ENCODE results near the gene ENOX1.
A peak's percentile ranks its signal among the peaks of the same experiment; 100 is the strongest.

ENOX1 gene

DNA sequence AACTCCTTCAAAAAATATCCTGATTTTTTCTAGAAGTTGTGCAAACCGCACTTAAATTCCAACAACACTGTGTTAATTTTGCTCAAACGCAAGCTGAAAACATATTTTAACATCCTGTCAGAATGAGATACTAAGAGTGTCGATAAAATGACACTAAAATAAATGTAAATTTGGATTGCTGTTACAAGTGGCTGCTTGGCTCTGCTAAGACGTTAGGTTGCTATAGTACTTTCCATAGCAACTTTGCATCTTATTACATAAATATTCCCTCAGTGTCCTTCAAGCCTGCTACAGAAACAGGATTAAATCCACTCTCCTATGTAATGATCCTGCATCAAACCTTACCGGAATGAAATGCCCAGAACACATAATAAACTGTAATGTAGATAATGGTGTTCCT lies 471.2 kb downstream of the ENOX1 start:
- DNase-seq (ENCODE audit: low read depth), result no peak

DNA sequence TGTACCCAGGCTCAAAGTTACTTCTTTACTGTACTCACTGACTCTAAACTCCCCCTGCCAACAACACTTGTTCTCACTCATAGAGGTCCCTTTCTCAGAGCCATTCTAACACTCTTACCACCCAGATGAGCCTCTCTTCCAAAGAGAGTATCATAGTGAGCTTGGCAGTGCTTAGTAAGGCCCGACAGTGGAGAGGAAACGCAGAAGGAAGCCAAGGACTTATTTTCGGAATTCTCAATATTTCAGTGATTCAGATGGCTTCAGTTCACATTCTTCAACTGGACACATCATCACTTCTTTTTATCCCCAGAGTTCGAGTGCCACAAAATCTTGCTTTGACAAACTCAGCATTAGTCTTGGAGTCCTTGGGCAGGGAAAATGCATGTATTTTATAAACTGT lies 477.5 kb downstream of the ENOX1 start:
- DNase-seq (ENCODE audit: low read depth), result no peak

DNA sequence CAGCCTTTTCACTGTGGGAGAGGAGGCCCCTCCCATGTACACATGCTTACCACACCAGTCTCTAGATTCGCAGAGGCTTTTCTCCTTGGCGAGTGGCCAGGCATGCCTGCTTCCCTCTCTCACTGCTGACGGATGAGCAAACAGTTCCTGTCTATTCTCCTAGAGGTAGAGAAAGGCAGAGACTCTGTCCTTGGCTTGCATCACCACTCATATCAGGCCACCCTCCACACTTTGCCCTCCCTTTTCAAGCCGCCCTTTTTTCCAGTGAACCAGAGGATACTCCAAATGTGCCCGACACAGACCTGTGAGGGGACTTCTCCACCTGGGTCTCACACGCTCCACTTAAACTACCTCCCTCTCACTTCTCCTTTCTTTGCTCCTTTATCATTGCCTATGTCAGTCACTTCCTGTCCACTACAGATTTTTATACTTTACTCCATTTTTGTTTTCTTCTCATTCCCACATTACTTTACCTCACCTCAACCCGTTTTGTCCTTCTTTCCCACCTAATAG lies 478.8 kb downstream of the ENOX1 start:
- peak; percentile 71 for DNase-seq (ENCODE audit: low read depth)

DNA sequence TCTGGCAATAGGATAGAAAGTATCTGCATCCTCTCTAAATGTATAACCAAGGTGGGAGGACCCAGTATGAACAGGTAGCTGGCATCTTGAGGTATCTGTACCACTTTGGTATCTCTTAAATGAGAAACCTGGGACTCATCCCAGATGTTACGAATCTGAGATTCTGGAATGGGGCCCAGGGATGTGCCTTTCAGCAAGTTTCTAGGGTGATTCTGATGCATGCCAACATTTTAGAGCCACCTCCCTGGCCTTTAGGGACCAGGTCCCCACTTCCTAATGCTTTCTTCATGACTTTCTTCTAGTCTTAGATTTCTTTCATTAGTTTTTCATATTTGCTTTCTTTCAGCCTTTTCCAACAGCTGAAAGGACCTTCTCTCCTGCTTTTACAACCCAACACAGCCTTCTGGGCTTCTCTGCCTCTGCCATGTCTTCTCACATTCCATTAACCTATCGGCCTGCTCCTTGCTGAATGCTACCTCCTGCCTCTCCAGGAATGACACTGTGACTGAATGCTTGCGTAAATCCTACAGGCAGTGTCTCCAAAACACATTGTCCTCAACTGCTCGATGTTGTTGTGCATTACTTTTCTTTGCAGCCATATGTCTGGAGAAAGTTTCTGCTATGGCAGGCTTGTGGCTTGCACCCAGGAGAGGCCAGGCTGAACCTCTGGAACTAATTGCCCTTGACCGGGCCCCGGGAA lies 479.4 kb downstream of the ENOX1 start:
- DNase-seq (ENCODE audit: low read depth), result no peak

DNA sequence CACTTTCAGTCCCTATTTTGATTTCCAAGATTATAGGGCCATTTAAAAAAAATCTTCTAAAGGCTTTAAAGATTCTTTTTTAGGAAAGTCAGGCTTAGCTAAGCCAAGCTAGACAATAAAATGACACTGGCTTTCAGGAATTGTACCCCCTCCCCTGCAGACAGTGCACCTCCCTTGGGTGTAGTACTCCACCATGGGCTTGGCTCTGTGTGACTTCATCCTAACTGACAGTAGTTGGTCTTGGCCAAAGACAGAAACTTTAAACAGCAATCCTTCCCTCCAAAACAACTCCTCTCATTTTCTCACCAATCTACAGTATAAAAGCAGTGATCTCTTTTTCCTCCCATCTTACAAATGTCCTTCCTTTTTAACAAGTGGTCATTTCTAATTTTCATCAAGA lies 480.4 kb downstream of the ENOX1 start:
- DNase-seq (ENCODE audit: low read depth), result no peak

DNA sequence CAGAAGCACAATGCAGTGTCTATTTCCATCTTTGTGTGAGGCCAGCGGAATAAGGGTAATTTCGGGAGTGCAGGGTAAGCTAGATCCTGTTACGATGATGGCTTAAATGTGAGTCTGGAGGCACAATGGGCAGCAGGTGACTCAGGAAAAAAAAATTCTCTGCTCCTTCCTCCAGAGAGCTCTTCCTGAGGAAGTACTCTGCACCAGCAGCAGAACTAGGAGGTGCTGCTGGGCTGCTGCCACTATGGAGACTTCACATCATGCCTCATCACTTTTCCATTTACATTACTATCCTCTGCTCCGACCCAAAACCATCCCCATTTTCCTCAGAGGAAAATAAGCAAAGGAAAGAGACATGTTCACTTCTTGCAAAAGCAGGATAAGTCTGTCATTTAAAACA lies 481.4 kb downstream of the ENOX1 start:
- DNase-seq (ENCODE audit: low read depth), result no peak

DNA sequence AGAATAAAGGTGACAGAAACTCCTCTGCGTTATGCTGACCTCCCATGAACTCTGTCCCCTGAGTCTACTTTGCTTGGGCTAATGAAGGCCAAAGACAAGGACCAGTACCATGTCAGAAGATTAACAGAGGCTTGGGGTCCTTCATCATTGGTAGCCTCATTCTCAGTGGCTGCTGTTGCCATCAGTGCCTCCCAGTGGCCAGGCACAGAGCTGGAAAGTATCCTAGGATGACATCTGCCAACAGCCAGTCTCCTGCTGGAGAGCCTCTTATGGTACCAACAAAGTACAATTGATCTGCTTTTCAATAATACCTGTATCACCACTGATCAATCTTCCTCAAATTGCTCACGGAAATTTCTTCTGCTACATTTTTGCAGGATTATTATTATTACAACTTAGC lies 481.8 kb downstream of the ENOX1 start:
- no peak for DNase-seq (ENCODE audit: low read depth)

DNA sequence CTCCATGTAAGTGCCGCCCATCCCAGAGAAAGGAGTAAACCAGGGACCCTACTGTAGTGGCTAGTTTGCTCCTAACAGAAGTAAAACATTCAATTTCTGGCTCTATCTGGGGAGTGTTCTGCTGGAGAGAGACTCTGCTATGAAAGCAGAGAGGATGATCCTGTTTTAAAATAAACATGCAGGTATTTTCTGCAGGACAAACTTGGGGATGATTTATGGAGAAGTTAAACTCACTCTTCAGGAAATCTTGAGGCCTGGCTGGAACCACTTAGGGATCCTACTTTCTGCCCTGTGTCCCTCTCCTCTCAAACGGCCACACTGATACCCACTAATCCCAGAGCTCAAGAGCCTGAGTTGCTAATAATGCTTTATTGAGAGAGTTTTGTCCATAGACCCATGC lies 482.3 kb downstream of the ENOX1 start:
- no peak for DNase-seq (ENCODE audit: low read depth)

DNA sequence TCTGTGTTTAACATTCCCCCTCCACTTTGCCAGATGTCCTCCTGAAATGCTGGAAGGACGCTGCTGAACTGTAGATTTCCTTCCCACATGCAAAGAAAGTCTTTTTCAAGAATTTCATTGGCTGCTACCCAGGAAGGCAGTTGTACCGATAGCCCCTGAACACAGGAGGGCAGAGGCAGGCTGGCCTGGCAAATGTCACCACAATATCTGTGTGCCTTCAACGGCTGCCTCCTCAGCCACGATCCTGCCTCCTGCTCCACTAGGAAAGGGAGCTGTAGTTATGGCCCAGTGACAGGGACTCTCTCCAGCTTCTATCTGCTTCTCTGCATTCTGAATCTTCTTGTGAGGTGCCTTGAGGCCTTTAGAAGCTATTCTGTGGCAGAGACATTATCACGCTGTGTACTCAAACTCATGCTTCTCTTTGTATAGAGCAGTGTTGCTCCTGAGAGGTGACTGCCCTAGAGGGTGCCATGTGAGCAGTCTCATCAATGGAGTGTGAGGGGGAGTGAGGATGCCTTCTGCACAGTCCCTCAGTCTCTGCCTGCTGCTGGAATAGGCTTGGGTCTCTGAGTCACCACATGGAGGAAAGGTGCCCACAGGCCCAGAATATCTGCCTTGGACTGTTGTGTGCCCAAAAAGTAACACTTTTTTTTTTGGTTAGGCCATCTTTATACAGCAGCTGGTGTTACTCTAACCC lies 483.6 kb downstream of the ENOX1 start:
- DNase-seq (ENCODE audit: low read depth), result no peak

DNA sequence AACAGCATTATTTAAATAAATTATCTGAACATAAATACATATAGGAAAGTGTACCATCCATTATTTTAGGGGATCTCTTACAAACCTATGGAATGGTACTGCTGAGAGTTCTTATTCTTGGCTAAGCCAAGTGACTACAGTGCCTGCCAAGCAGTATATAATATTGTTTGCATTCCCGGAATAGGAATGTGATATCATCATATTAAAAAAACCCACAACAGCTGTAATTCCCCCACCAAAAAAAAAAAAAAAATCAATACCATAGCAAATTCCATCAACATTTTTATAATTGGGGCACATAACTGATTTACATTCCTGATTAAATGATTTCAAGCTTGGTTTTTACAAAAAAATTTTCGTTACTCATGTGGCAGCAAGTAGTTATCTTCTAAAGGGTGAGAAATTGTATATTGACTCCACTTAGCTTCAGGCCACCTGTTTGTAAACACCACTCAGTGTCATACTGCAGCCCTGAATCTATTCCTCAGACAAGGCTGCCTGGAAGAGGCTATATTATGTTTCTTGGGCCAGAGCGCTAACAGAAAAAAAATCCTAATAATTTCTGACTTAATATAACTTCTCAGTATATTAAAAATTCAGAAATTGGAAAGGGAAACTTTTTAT lies 485.3 kb downstream of the ENOX1 start:
- no peak for DNase-seq (ENCODE audit: low read depth)

DNA sequence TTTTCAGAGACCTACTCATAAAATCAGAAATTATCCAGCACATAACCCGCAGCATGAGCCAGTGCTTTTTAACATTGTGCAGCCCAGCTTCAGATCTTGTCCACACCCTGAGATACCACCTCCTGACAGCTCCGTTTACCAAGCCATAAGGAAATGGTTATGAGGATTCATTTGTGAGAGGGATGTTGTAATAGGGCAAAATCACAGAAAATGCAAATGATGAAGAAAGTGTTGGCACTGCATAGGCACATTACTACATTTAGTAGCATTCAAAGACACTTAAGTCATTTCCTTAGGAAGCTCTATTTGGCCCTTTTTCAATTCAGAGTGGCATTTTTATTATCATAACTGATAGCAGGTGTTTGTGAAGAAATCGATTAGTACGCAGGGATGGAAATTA lies 485.9 kb downstream of the ENOX1 start:
- no peak for DNase-seq (ENCODE audit: low read depth)

DNA sequence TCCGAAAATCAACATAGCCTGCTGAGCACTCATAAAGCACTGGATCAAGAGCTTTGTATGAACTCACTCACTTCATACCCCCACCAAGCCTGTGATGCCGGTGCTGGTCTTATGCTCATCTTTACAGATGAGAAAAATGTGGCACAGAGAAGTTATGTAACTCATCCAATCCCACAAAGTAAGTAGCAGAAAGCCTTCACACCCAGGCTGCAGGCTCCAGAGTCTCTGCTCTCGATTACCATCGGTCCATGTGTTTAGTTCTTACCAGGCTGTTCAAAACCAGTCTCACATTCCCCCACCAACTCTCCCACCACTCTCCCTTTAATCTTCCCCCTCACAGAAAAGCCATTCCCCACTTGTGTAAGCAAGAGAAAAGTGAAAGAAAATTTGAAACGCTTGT lies 487.4 kb downstream of the ENOX1 start:
- DNase-seq (ENCODE audit: low read depth), result no peak

DNA sequence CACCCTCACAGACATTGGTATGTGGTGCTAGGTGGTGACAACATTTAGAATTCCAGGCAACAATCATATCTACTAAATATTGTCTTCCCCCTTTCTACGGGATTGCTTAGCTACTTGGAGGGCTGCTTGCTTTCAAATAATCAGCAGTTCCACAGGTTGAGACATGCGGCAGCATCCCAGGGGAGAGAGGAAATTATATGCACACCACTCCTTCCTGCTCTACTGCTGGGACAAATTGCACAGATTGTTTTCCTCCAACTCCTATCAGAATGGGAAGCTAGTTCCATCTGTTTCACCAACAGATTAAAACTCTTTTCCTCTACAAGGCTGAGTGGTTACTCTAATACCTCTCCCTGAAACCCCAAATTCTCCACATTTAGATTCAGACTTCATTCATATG lies 488.0 kb downstream of the ENOX1 start:
- DNase-seq (ENCODE audit: low read depth), result no peak

DNA sequence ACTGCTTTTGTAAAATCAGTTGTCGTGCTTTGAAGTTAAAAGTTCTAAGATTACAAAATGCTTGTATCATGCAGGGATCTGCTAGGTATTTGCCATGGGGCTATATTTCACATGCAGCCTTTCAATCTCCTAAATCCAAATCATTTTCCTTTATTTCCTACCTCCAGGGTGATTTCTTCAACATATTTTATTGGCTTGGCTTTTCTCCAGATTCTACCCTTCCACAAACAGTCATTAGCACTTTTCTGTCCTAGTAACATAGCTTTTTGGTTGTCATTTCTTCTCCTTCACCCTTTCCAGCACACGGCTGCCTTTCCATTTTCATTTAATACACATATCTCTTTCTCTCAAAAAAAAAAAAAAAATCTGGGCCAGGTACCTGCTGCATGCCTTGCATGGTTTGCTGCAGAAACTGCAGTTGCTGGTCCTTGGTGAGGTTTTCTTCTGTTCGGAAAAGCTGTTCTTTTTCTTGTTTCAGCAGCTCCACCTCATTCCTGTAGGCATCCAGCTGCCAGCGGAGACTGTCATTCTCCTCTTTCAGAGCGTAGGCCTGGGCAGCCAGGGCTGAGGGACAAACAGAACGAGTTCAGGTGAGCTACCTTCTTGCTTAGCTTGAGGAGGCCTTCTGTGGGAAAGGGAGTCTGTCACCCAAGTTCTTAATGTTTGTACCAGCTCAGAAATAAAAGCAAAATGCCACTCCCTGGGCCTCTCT lies 488.6 kb downstream of the ENOX1 start:
- no peak for DNase-seq (ENCODE audit: low read depth)

DNA sequence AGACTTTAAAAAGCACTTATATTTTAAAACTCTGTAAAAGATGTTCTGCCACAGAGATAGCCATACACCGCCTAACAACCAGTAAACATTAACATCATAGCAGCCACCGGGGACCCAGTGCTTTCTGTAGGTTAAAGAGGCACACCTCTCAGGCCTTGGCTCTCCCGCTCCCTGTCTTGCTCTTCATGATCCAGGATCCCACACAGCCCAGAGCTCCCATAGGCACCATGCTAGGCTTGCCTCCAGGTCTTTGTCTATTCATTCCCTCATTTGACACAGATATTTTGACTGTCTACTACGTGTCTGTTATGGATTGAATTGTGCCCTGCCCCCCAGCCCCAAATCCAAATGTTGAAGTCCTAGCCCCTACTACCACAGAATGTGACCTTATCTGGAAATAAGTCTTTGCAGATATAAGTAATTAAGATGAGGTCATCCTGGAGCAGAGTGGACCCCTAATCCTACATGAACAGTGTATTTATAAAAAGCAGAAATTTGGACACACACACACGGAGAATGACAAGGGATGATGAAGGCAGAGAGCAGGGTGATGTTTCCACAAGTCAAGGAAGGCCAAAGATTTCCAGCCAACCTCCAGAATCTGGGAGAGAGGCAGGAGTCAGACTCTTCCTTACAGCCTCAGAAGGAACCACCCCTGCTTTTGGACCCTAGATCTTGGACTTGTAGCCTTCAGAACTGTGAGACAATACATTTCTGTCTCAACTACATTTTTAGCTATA lies 490.8 kb downstream of the ENOX1 start:
- DNase-seq (ENCODE audit: low read depth), result no peak

DNA sequence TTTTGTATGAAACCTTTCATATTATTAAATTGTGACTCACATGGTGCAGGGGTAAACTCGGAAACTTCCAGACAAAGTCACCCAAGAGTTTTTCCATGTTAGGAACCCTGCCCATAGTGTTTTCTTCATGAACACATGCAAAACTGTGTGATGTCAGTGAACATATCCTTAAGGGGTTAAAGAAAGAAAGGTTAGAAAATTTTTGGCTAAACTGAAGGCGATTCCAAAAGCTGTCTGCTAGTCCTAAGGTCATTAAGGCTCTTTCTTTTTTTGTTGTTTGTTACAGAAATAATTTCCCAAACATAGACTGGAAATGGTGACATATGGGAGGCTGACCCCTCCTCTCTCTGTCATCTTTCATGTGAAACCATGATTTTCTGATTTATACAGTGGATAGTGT lies 491.5 kb downstream of the ENOX1 start:
- no peak for DNase-seq (ENCODE audit: low read depth)

DNA sequence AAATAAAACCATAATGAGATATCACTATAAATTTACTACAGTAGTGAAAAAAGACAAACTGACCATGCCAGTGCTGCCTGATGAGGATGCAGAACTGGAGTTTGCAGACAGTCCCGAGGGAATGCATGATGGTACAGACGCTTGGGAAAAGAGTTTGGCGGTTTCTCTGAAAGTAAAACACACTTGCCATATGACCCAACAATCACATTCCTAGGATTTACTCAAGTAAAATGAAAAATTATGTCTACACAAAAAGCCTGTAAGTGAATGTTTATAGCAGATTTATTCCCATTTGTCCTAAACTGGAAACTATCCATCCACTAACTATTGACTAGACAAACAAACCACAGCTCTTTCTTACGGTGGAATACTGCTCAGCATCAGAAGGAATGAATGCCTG lies 492.4 kb downstream of the ENOX1 start:
- DNase-seq (ENCODE audit: low read depth), result no peak

DNA sequence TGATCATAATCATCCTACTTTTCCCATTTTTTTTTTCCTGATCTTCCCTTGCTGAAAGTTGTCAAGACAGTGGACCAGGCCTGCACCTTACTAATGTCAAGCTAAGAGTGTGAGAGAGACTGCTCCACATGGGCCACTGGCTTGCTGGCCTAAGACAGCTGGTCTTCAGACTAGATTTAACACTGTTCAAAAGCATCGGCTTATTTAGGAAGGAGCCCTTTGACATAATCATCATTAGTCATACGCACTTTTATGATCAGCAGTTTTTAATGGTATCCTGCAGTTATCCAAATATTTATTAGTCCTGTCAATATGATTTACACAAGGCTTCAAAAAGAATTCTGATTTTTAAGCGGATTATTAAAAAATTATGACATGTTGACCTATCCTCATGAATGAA lies 492.8 kb downstream of the ENOX1 start:
- DNase-seq (ENCODE audit: low read depth), result no peak

DNA sequence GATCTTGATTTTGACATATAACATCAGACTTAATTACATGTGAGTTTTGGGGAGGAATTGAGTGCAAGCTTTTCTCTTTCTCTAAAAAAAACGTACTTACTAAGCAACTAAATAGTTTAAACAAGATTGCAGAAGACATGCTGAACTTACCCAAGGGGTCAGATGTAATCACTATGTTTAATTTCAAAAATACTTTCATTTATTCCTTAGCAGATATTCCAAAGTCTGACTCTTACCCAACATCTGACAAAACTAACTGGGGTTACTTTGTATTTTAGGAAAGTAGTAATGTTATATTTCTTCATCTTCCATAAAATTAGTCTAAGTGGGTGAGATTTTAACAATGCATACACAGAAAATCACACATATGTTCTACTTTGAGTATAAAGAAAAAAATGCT lies 493.2 kb downstream of the ENOX1 start:
- DNase-seq (ENCODE audit: low read depth), result no peak

DNA sequence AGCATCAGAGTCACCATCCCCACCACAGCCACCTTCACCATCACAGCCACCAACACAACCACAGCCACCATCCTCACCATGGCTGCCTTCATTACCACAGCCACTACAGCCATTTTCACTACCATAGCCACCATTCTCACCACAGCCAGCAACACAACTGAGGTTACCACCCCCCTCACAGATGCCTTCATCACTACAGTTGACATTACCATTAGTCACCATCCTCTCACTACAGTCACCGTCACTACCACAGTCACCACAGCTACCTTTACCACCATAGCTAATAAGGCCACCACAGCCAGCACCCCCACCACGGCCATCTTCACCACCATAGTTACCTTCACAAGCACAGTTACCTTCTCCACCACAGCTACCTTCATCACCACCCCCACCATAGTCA lies 493.8 kb downstream of the ENOX1 start:
- DNase-seq (ENCODE audit: low read depth), result no peak

DNA sequence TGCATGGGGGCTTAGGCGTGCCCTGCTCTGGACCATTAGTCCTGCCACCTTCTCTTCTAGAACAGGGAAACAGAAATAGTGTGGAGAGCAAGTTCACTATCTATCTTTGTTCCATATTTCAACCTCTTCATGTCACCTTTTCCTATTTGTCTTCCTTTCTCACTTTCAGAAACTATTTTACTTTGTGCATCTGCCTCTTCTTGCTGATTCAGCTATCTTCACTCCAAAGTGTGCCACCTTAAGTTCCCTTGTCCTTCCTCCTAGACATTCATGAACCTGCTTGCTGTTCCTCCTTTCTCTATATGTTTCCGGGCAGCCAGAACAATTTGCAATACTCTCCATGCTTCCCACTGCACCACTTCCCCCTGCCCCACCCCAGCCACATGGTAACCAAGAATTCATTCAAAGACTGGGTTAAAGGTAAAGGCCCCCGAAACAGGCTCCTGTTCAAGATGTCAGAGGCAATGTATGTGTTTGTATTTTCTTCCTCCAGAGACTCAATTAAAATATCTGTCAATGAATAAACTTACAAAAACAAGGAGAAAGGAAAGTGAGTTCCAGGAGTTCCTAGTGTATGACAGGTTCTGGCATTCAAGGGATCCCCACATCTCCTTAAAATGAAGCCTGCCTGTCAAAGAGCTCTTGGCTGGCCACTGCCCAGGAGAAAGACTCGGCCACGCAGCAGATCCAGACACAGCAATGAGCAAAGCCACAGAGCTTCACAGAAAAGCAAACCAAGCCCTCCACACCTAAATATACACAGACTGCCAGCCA lies 495.3 kb downstream of the ENOX1 start:
- DNase-seq (ENCODE audit: low read depth), result no peak
